Common myeloid progenitor, CD34-positive (primary cell): ENCODE results near the gene RAB11FIP3.
A peak's percentile ranks its signal among the peaks of the same experiment; 100 is the strongest.
"Not testable (repeated sequence)": the region's sequence is repeated elsewhere in the genome, so short reads cannot be mapped to it uniquely, and the experiment has no call there.

Experiments
- CTCF ChIA-PET: fragments of 350-600 bp; sonication (Branson Sonifier 250); formaldehyde crosslinking; loops from one replicate; lab custom pipeline; 2021; ENCODE audit warnings: antibody characterized with exemption; lab: Charles Lee
- POLR2A ChIA-PET: fragments of 350-600 bp; sonication (Branson Sonifier 250); formaldehyde crosslinking; loops from one replicate; lab custom pipeline; 2021; ENCODE audit warnings: antibody characterized with exemption; lab: Charles Lee
- DNase-seq, 3 donors: peaks; one replicate each; pipeline versions ENCODE4 v3.0.0 to v3.0.0-alpha.2; 2013
- H3K27ac ChIP-seq, 2 experiments: 1 replicate in 1 of 2; 2 replicates in 1 of 2; pipeline ENCODE4 v1.7.0; 2013; ENCODE audit warnings: inconsistent platforms in 2 of 2, low read length in 2 of 2, mild to moderate bottlenecking in 2 of 2, low read depth in 1 of 2, moderate library complexity in 1 of 2; ENCODE audit not compliant: severe bottlenecking in 2 of 2, insufficient read depth in 1 of 2, poor library complexity in 1 of 2
- H3K27me3 ChIP-seq, 5 experiments: replicated peaks in 2 of 5; 1 replicate in 3 of 5; 2 replicates in 2 of 5; pipeline versions ENCODE4 v1.6.1 to v1.7.0; 2013; ENCODE audit warnings: low read length in 4 of 5, mild to moderate bottlenecking in 2 of 5, moderate library complexity in 2 of 5, inconsistent platforms in 1 of 5; ENCODE audit not compliant: insufficient read depth in 5 of 5, control insufficient read depth in 4 of 5
- H3K36me3 ChIP-seq, 4 experiments: 1 replicate in 2 of 4; 2 replicates in 2 of 4; pipeline versions ENCODE4 v1.6.1 to v1.7.0; 2013; ENCODE audit warnings: low read length in 3 of 4, control low read depth in 1 of 4, mild to moderate bottlenecking in 1 of 4; ENCODE audit not compliant: control insufficient read depth in 4 of 4, insufficient read depth in 4 of 4
- H3K4me1 ChIP-seq, 4 experiments: 1 replicate in 3 of 4; 2 replicates in 1 of 4; pipeline versions ENCODE4 v1.6.1 to v1.7.1; 2013; ENCODE audit warnings: low read length in 3 of 4, mild to moderate bottlenecking in 3 of 4, control low read depth in 1 of 4, inconsistent platforms in 1 of 4, moderate library complexity in 1 of 4; ENCODE audit not compliant: control insufficient read depth in 4 of 4, insufficient read depth in 4 of 4; ENCODE audit errors: control extremely low read depth in 1 of 4
- H3K4me3 ChIP-seq, 7 experiments: 1 replicate in 4 of 7; 2 replicates in 3 of 7; pipeline versions ENCODE4 v1.5.1 to v1.7.0; 2013; ENCODE audit warnings: mild to moderate bottlenecking in 7 of 7, low read length in 6 of 7, moderate library complexity in 6 of 7, inconsistent platforms in 2 of 7, low read depth in 2 of 7, control low read depth in 1 of 7; ENCODE audit not compliant: insufficient read depth in 4 of 7, control insufficient read depth in 1 of 7; ENCODE audit errors: extremely low read depth in 1 of 7
- H3K9me3 ChIP-seq, 5 experiments: 1 replicate in 4 of 5; 2 replicates in 1 of 5; pipeline versions ENCODE4 v1.6.1 to v1.7.1; 2013; ENCODE audit warnings: low read length in 4 of 5, mild to moderate bottlenecking in 2 of 5, inconsistent platforms in 1 of 5, low read depth in 1 of 5, moderate library complexity in 1 of 5; ENCODE audit not compliant: control insufficient read depth in 4 of 5, insufficient read depth in 2 of 5; ENCODE audit errors: control extremely low read depth in 1 of 5
- WGBS: methylation state at CpG from one replicate; pipeline ENCODE4 v1.1.5; 2013; ENCODE audit not compliant: insufficient coverage; 5-methylcytosine and 5-hydroxymethylcytosine counted together

Gene RAB11FIP3

GRCh38 chr16:494676-495075, 69.2 kb downstream of the RAB11FIP3 start:
- Histone ChIP-seq H3K36me3 (peaks cover 0 to 28% (median 9%) of the 10 kb centered on the region in 4 experiments), H3K4me1 (peaks cover 0 to 23% (median 1%) of the 10 kb centered on the region in 4 experiments)
- DNase-seq, H3K4me3 ChIP-seq, H3K27me3 ChIP-seq, POLR2A ChIA-PET, H3K27ac ChIP-seq, H3K9me3 ChIP-seq: not testable (repeated sequence)
- WGBS: 92% methylated on average over 14 of the region's 15 CpGs
- CTCF ChIA-PET: interaction anchor here (0.7 to 1.8 kb wide), 8 partner anchors 12 to 103 kb away, joined by 3 to 6 read pairs (median 4); partner anchors contain the start of gene CAPN15

GRCh38 chr16:495127-495748, 69.8 kb downstream of the RAB11FIP3 start:
- Histone ChIP-seq H3K27ac (no peak overlapping the region), H3K9me3 (no peaks in the 10 kb centered on the region), H3K4me3 (no peak overlapping the region), H3K4me1 (peaks cover 0 to 23% (median 1%) of the 10 kb centered on the region in 4 experiments), H3K36me3 (peaks cover 0 to 26% (median 6%) of the 10 kb centered on the region in 4 experiments), H3K27me3 (no peaks in the 10 kb centered on the region)
- DNase-seq: peak; percentile 45 to 67 (median 63)
- 45% methylated on average over 11 of the region's 11 CpGs for WGBS
- CTCF ChIA-PET: interaction anchor here (0.7 to 1.8 kb wide), 11 partner anchors 12 to 104 kb away, joined by 3 to 6 read pairs (median 3); partner anchors contain the start of gene CAPN15
- POLR2A ChIA-PET: interaction anchor here (0.5 kb wide), 1 partner anchor 18 kb away, joined by 3 read pairs; no protein-coding TSS in a partner anchor

GRCh38 chr16:496097-496886, 70.8 kb downstream of the RAB11FIP3 start:
- Histone ChIP-seq H3K27me3 (no peaks in the 10 kb centered on the region), H3K4me3 (peak overlapping the region in 4 of 7 experiments; percentile 19 to 57 (median 50)), H3K27ac (no peak overlapping the region), H3K9me3 (no peaks in the 10 kb centered on the region), H3K36me3 (peaks cover 0 to 21% (median 5%) of the 10 kb centered on the region in 4 experiments), H3K4me1 (peaks cover 0 to 23% (median 1%) of the 10 kb centered on the region in 4 experiments)
- 64% methylated on average over 16 of the region's 21 CpGs for WGBS
- CTCF ChIA-PET: interaction anchor here (1.0 to 1.8 kb wide), 12 partner anchors 11 to 112 kb away, joined by 3 to 6 read pairs (median 4); no protein-coding TSS in a partner anchor
- no peak for DNase-seq
- POLR2A ChIA-PET: no interaction called here

- H3K27ac ChIP-seq: no peak overlapping the region
- peaks cover 0 to 20% (median 0%) of the 10 kb centered on the region in 4 experiments for H3K36me3 ChIP-seq
- ChIA-PET POLR2A (interaction anchor here (0.6 kb wide), 1 partner anchor 19 kb away, joined by 6 read pairs; no protein-coding TSS in a partner anchor), CTCF (interaction anchor here (1.2 to 1.7 kb wide), 7 partner anchors 9 to 113 kb away, joined by 3 to 6 read pairs (median 5); partner anchors contain the start of gene RAB11FIP3)
- H3K4me3 ChIP-seq: peak overlapping the region in 2 of 7 experiments; percentile 56 to 57
- peaks cover 0 to 23% (median 1%) of the 10 kb centered on the region in 4 experiments for H3K4me1 ChIP-seq
- no peaks in the 10 kb centered on the region for H3K9me3 ChIP-seq
- WGBS: 85% methylated on average over 8 of the region's 11 CpGs
- no peak for DNase-seq
- no peaks in the 10 kb centered on the region for H3K27me3 ChIP-seq
Measured at GRCh38 chr16:497258-497657, 71.8 kb downstream of the RAB11FIP3 start.

GRCh38 chr16:499924-500323, 74.5 kb downstream of the RAB11FIP3 start:
- Histone ChIP-seq H3K4me1 (peaks cover 0 to 23% (median 1%) of the 10 kb centered on the region in 4 experiments), H3K9me3 (no peaks in the 10 kb centered on the region), H3K4me3 (no peak overlapping the region), H3K27ac (no peak overlapping the region), H3K36me3 (peaks cover 0 to 23% (median 0%) of the 10 kb centered on the region in 4 experiments), H3K27me3 (no peaks in the 10 kb centered on the region)
- POLR2A ChIA-PET: no interaction called here
- no peak for DNase-seq
- CTCF ChIA-PET: interaction anchor here (2.1 kb wide), 1 partner anchor 12 kb away, joined by 7 read pairs; no protein-coding TSS in a partner anchor
- WGBS: 98% methylated on average over 10 of the region's 12 CpGs

- POLR2A ChIA-PET: no interaction called here
- Histone ChIP-seq H3K4me3 (no peak overlapping the region), H3K36me3 (peaks cover 0 to 27% (median 0%) of the 10 kb centered on the region in 4 experiments), H3K9me3 (no peaks in the 10 kb centered on the region), H3K27ac (no peak overlapping the region), H3K27me3 (no peaks in the 10 kb centered on the region), H3K4me1 (peaks cover 0 to 16% (median 1%) of the 10 kb centered on the region in 4 experiments)
- no peak for DNase-seq
- 91% methylated on average over 10 of the region's 12 CpGs for WGBS
- CTCF ChIA-PET: interaction anchor here (0.7 to 2.1 kb wide), 2 partner anchors 13 to 109 kb away, joined by 4 to 7 read pairs; no protein-coding TSS in a partner anchor
Measured at GRCh38 chr16:500709-501108, 75.3 kb downstream of the RAB11FIP3 start.
